ENCODE results near the gene ACYP2.
"Not testable (repeated sequence)": the region's sequence is repeated elsewhere in the genome, so short reads cannot be mapped to it uniquely, and the experiment has no call there.

ACYP2 gene

GRCh38 chr2:54115284-54116137, at the start of gene ACYP2:
Gene ACYP2, plus strand, starts transcription at chr2:54115615.
- TF ChIP-seq, protein P1, sequence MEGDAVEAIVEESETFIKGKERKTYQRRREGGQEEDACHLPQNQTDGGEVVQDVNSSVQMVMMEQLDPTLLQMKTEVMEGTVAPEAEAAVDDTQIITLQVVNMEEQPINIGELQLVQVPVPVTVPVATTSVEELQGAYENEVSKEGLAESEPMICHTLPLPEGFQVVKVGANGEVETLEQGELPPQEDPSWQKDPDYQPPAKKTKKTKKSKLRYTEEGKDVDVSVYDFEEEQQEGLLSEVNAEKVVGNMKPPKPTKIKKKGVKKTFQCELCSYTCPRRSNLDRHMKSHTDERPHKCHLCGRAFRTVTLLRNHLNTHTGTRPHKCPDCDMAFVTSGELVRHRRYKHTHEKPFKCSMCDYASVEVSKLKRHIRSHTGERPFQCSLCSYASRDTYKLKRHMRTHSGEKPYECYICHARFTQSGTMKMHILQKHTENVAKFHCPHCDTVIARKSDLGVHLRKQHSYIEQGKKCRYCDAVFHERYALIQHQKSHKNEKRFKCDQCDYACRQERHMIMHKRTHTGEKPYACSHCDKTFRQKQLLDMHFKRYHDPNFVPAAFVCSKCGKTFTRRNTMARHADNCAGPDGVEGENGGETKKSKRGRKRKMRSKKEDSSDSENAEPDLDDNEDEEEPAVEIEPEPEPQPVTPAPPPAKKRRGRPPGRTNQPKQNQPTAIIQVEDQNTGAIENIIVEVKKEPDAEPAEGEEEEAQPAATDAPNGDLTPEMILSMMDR (IDR thresholded peaks at IDR 0.05; ENCODE audit: borderline replicate concordance, control extremely low read depth, extremely low read depth, insufficient read depth, missing control alignments) = no peak
- in situ Hi-C loops (cut with MboI; ENCODE audit: low sequenced_read_pairs, unreplicated experiment) = loop anchor here (25.0 kb wide), 1 partner anchor 597 kb away; the partner anchor contains the start of gene EML6

GRCh38 chr2:54065891-54066290, 49.5 kb upstream of the ACYP2 start:
- in situ Hi-C loops (cut with MboI; ENCODE audit: low sequenced_read_pairs, unreplicated experiment) = no loop called here
- TF ChIP-seq, protein P1 (IDR thresholded peaks at IDR 0.05; ENCODE audit: borderline replicate concordance, control extremely low read depth, extremely low read depth, insufficient read depth, missing control alignments) = no peak
- no peak for DNase-seq (ENCODE audit: low spot score)

More at GRCh38 chr2:54115284-54116137, at the start of gene ACYP2:
- DNase-seq (ENCODE audit: low spot score) = peak; percentile 91

- TF ChIP-seq, protein P1 (IDR thresholded peaks at IDR 0.05; ENCODE audit: borderline replicate concordance, control extremely low read depth, extremely low read depth, insufficient read depth, missing control alignments) = no peak
- in situ Hi-C loops (cut with MboI; ENCODE audit: low sequenced_read_pairs, unreplicated experiment) = no loop called here
- DNase-seq (ENCODE audit: low spot score) = no peak
These were observed 47.5 kb upstream of the ACYP2 start for GRCh38 chr2:54067851-54068375.

DNA sequence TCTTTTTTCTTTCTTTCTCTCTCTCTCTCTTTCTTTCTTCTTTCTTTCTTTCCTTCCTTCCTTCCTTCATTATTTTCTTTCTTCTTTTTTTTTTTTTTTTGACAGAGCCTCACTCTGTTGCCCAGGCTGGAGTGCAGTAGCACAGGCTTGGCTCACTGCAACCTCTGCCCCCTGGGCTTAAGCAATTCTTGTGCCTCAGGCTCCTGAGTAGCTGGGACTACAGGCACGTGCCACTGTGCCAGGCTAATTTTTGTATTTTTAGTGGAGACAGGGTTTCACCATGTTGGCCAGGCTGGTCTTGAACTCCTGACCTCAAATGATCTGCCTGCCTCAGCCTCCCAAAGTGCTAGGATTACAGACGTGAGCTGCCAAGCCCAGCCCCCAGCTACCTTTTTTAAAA, 42.9 kb upstream of the ACYP2 start:
- DNase-seq (ENCODE audit: low spot score); in situ Hi-C loops (cut with MboI; ENCODE audit: low sequenced_read_pairs, unreplicated experiment): not testable (repeated sequence)

- in situ Hi-C loops (cut with MboI; ENCODE audit: low sequenced_read_pairs, unreplicated experiment) = no loop called here
- no peak for DNase-seq (ENCODE audit: low spot score)
- TF ChIP-seq, protein P1 (IDR thresholded peaks at IDR 0.05; ENCODE audit: borderline replicate concordance, control extremely low read depth, extremely low read depth, insufficient read depth, missing control alignments) = no peak
These were observed 41.6 kb upstream of the ACYP2 start for GRCh38 chr2:54073796-54074195.

GRCh38 chr2:54074606-54075341, 40.6 kb upstream of the ACYP2 start:
- TF ChIP-seq, protein P1 (IDR thresholded peaks at IDR 0.05; ENCODE audit: borderline replicate concordance, control extremely low read depth, extremely low read depth, insufficient read depth, missing control alignments) = no peak
- in situ Hi-C loops (cut with MboI; ENCODE audit: low sequenced_read_pairs, unreplicated experiment) = no loop called here
- no peak for DNase-seq (ENCODE audit: low spot score)

Data from GM13976 (cell line).